OCI-LY7 (cell line): ENCODE data around the gene ARHGEF25.

Experiments used
- EZH2phosphoT487 ChIP-seq: fragments of 200-600 bp; sonication (generic); IDR thresholded peaks from 2 replicates; pipeline ENCODE4 v1.6.1; 2018; ENCODE audit warnings: low read depth, borderline replicate concordance, mild to moderate bottlenecking, mixed run types, antibody characterized with exemption, low read length, moderate library complexity, mixed read lengths
- TF ChIP-seq, protein P1 (sequence below): fragments of 200-600 bp; sonication (generic); conservative IDR thresholded peaks from 2 replicates; pipeline ENCODE4 v1.5.1; 2014; ENCODE audit warnings: mild to moderate bottlenecking, antibody characterized with exemption, low read length, moderate library complexity, mixed read lengths

- TF ChIP-seq, protein P1, sequence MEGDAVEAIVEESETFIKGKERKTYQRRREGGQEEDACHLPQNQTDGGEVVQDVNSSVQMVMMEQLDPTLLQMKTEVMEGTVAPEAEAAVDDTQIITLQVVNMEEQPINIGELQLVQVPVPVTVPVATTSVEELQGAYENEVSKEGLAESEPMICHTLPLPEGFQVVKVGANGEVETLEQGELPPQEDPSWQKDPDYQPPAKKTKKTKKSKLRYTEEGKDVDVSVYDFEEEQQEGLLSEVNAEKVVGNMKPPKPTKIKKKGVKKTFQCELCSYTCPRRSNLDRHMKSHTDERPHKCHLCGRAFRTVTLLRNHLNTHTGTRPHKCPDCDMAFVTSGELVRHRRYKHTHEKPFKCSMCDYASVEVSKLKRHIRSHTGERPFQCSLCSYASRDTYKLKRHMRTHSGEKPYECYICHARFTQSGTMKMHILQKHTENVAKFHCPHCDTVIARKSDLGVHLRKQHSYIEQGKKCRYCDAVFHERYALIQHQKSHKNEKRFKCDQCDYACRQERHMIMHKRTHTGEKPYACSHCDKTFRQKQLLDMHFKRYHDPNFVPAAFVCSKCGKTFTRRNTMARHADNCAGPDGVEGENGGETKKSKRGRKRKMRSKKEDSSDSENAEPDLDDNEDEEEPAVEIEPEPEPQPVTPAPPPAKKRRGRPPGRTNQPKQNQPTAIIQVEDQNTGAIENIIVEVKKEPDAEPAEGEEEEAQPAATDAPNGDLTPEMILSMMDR: no peak
- TF ChIP-seq EZH2phosphoT487: no peak
Measured at GRCh38 chr12:57586128-57586527, 25.1 kb upstream of the ARHGEF25 start.
